Glutamatergic neuron (in vitro differentiated cells): ENCODE results near the gene MARS1. TPM values are rescaled to one million over a fixed set of nuclear protein-coding genes. Genes with fewer than 3 reads are reported as not detected.

Source experiments
- DNase-seq: peaks from one replicate; pipeline ENCODE4 v3.0.0; 2022
- H3K27ac Mint-ChIP-seq: one replicate; pipeline ENCODE4 v1.8.0; 2020; ENCODE audit warnings: mild to moderate bottlenecking, mixed read lengths, inconsistent platforms; ENCODE audit not compliant: unreplicated experiment
- H3K27me3 Mint-ChIP-seq: one replicate; pipeline ENCODE4 v1.8.0; 2020; ENCODE audit warnings: mild to moderate bottlenecking, moderate library complexity, mixed read lengths, inconsistent platforms; ENCODE audit not compliant: unreplicated experiment
- H3K36me3 Mint-ChIP-seq: one replicate; pipeline ENCODE4 v1.8.0; 2020; ENCODE audit warnings: mild to moderate bottlenecking, mixed read lengths, inconsistent platforms; ENCODE audit not compliant: unreplicated experiment
- H3K4me1 Mint-ChIP-seq: one replicate; pipeline ENCODE4 v1.8.0; 2020; ENCODE audit warnings: mild to moderate bottlenecking, low read depth, mixed read lengths, inconsistent platforms; ENCODE audit not compliant: unreplicated experiment
- H3K4me3 Mint-ChIP-seq: one replicate; pipeline ENCODE4 v1.8.0; 2020; ENCODE audit warnings: mild to moderate bottlenecking, mixed read lengths, inconsistent platforms; ENCODE audit not compliant: unreplicated experiment
- H3K9me3 Mint-ChIP-seq: one replicate; pipeline ENCODE4 v1.8.0; 2020; ENCODE audit warnings: mild to moderate bottlenecking, moderate library complexity, mixed read lengths, inconsistent platforms; ENCODE audit not compliant: unreplicated experiment
- CTCF ChIP-seq: fragments of 200-600 bp; sonication (generic); IDR thresholded peaks from one replicate; pipeline ENCODE4 v1.5.0; 2021; ENCODE audit not compliant: partially characterized antibody, unreplicated experiment
- total RNA-seq: library from RNA; stranded (reverse); fragmentation: NEBNext Ultra II Directional; extraction: Animal tissue kit (Norgen Biotek cat#: 25700); gene quantifications from one replicate; pipeline ENCODE4 v1.2.1, GENCODE V29; 2021; ENCODE audit not compliant: unreplicated experiment

Gene MARS1
- total RNA-seq, 1 donor from 2014 or later: 870 TPM

GRCh38 chr12:57528176-57528575, 40.3 kb downstream of the MARS1 start:
- Mint-ChIP-seq H3K9me3 (peaks cover 19% of the 10 kb centered on the region), H3K36me3 (peaks cover 7% of the 10 kb centered on the region), H3K27ac (peak overlapping the region; percentile 38), H3K27me3 (peaks cover 21% of the 10 kb centered on the region), H3K4me1 (peaks cover 36% of the 10 kb centered on the region), H3K4me3 (no peak overlapping the region)
- no peak for DNase-seq
- no peak for TF ChIP-seq CTCF

DNA sequence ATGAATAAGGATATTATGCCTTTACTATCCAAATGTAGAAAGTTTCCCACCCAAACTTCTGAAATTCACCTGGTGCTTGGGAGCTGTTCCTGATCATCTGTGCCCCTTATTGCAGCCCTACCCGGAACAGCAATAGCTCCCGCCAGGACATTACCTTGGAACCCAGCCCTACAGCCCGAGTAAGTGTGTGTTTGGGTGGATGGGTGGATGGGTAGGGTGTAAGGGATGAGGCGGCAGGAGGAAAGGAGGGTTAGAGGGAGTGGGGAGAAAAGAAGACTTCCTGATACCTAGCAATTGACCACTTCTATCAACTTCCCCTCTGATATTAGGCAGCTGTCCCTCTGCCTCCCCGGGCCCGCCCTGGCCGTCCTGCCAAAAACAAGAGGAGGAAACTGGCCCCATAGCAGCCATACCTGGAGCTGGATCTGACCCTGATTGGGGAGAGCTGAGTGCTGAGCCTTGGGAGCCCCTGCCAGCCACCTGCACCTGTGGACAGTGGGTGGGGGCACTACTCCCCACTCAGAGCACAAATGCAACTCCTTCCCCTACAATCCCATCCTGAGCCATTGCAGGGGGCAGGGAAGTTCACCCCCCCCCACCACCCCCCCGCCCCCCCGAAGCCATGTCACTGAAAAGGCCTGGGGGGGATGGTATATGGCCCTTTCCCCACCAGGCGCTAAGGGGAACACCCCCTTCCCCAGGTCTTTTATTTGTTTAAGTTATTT, 41.1 kb downstream of the MARS1 start:
- Mint-ChIP-seq H3K27ac (peak overlapping the region; percentile 91), H3K27me3 (peaks cover 15% of the 10 kb centered on the region), H3K36me3 (peaks cover 8% of the 10 kb centered on the region), H3K4me1 (peaks cover 35% of the 10 kb centered on the region), H3K4me3 (peak overlapping the region; percentile 65), H3K9me3 (peaks cover 14% of the 10 kb centered on the region)
- DNase-seq: no peak
- TF ChIP-seq CTCF: no peak

- Mint-ChIP-seq H3K27ac (peak overlapping the region; percentile 91), H3K4me1 (peaks cover 31% of the 10 kb centered on the region), H3K4me3 (peak overlapping the region; percentile 65), H3K27me3 (peaks cover 9% of the 10 kb centered on the region), H3K36me3 (peaks cover 8% of the 10 kb centered on the region), H3K9me3 (peaks cover 11% of the 10 kb centered on the region)
- TF ChIP-seq CTCF: no peak
- DNase-seq: peak; percentile 61
Measured at GRCh38 chr12:57529831-57530230, 42.0 kb downstream of the MARS1 start.

DNA sequence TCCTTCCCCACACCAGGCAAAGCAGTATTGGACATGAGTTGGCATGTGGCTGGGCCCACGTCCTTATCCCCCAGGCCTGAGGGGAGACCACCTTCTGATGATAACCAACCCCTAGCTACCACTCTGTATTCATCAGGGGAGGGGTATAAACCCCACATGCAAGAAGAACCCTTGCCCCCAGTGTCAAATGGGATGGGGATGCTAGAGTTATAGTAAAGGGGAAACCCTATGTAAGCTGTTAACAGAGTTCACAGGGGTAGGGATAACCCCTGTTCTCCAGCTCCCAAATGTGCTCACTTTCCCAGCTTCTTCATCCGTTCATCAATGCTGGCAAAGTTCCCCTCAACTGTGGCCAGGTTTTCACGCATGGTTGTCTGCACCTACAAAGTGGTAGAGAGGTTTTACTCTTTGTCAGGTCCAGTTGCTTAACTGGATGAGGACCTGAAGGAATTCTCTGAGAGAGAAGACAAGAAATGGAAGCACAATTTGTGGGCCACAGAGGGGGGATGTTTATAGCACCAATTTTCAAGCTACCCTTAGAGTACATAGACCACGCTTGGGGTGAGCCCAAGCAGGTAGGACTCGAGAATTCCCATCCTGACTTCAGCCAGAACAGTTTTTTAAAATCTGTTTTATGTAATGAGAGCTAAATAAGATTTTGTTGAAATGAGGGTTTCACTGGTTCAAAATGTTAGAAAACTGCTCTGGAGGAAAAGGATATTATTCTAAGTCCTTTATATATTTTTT, 42.7 kb downstream of the MARS1 start:
- Mint-ChIP-seq H3K9me3 (peaks cover 12% of the 10 kb centered on the region), H3K4me1 (peaks cover 28% of the 10 kb centered on the region), H3K27ac (peak overlapping the region; percentile 91), H3K27me3 (peaks cover 6% of the 10 kb centered on the region), H3K36me3 (peaks cover 8% of the 10 kb centered on the region), H3K4me3 (peak overlapping the region; percentile 11)
- DNase-seq: no peak
- TF ChIP-seq CTCF: no peak

- no peak for TF ChIP-seq CTCF
- Mint-ChIP-seq H3K27ac (peak overlapping the region; percentile 87), H3K4me3 (no peak overlapping the region), H3K4me1 (peaks cover 30% of the 10 kb centered on the region), H3K9me3 (peaks cover 13% of the 10 kb centered on the region), H3K27me3 (peaks cover 6% of the 10 kb centered on the region), H3K36me3 (peaks cover 8% of the 10 kb centered on the region)
- DNase-seq: no peak
Measured at GRCh38 chr12:57531836-57532235, 44.0 kb downstream of the MARS1 start.
